Suprapubic skin (tissue), 4 donors: Measurements from ENCODE around the gene DGKQ.

ENCODE experiments used
- CTCF ChIP-seq, 2 donors: fragments of 200-600 bp in 1 of 2; fragments of 450-650 bp in 1 of 2; sonication (generic) in 1 of 2; IDR thresholded peaks; one replicate each; pipeline ENCODE4 v1.5.1; 2016 to 2019; ENCODE audit warnings: antibody characterized with exemption in 2 of 2, mild to moderate bottlenecking in 1 of 2, moderate library complexity in 1 of 2
- EP300 ChIP-seq: sonication (generic); formaldehyde crosslinking; IDR thresholded peaks from one replicate; pipeline ENCODE4 v1.6.1; 2017; ENCODE audit warnings: antibody characterized with exemption
- POLR2A ChIP-seq, 2 donors: fragments of 450-650 bp; IDR thresholded peaks; one replicate each; pipeline ENCODE4 v1.6.1; 2017; ENCODE audit warnings: antibody characterized with exemption in 2 of 2, mild to moderate bottlenecking in 2 of 2, moderate library complexity in 2 of 2
- POLR2AphosphoS5 ChIP-seq, 3 donors: sonication (generic); formaldehyde crosslinking; IDR thresholded peaks; one replicate each; pipeline ENCODE4 v1.6.1; 2017; ENCODE audit warnings: antibody characterized with exemption in 3 of 3

- TF ChIP-seq CTCF (IDR thresholded peaks at IDR 0.05) (no peak), EP300 (no peak), POLR2A (IDR thresholded peaks at IDR 0.05) (no peak), POLR2AphosphoS5 (IDR thresholded peaks at IDR 0.05) (no peak)
Measured at GRCh38 chr4:960140-960635, 13.2 kb downstream of the DGKQ start.
